Measurements from ENCODE around the gene THAP7. TPM values are rescaled to one million over a fixed set of nuclear protein-coding genes. Genes with fewer than 3 reads are reported as not detected.

THAP7 gene
- total RNA-seq, 4 donors from 2014 or later: 33.9 to 57.0 (median 37.4) TPM

- WGBS: 65% methylated on average over 13 of the region's 19 CpGs
- no peak for DNase-seq (ENCODE audit: low spot score in 2 of 2)
- Histone ChIP-seq H3K4me3 (no peak overlapping the region), H3K27me3 (no peaks in the 10 kb centered on the region), H3K9me3 (no peaks in the 10 kb centered on the region), H3K27ac (no peak overlapping the region), H3K4me1 (peaks cover 15% of the 10 kb centered on the region), H3K36me3 (no peaks in the 10 kb centered on the region)
- TF ChIP-seq CTCF (IDR thresholded peaks at IDR 0.05): no peak
- no peak for TF ChIP-seq POLR2A (IDR thresholded peaks at IDR 0.05)
- TF ChIP-seq POLR2AphosphoS5 (IDR thresholded peaks at IDR 0.05): no peak
- no peak for TF ChIP-seq EP300 (IDR thresholded peaks at IDR 0.05)
Observed at GRCh38 chr22:20967697-20968211, 34.2 kb downstream of the THAP7 start.

DNA sequence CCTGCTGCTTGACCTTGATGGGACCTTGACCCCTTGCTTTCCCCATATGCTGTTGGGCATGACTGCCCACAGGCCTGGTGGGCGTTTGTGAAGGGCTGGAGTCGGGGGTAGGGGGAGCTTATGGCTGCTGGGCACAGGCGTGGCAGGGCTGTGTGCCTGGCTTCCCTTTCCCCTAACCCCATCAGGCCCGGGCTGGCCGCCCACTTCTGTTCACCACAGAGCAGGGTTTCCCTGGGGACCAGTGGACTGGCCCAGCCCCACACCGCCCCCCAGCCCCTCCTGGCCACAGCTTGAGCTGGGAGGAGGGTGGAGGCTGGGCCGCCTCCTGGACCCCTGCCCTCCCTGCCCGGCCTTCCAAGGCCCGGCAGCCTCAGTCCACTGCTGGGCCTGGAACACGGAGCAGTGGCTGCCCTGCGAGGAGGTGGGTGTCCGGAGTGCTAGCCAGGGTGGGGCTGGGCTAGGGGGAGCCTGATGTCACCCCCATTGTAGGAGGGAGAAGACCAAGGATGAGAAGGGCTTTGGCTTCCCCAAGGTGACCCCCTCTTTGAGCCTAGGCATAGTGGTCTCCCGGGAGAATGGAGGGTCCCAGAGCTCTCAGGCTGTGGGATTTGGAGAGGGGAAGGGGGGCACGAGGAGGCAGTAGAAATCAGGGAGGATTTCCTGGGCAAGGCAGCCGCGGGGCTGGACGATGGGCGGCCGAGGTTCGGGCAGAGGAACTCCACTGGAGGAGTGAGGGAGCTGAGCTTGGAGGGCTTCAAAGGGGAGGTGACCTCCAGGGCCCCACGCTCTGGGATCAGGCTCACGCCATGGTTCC, 34.8 kb downstream of the THAP7 start, which contains the start of gene AIFM3:
TSS of gene AIFM3 (plus strand) at position 373 of the 814 bp plus-strand sequence. CDS start 690 bp downstream, outside the sequence.
- DNase-seq (ENCODE audit: low spot score in 2 of 2): no peak
- H3K9me3 ChIP-seq: no peaks in the 10 kb centered on the region
- H3K4me1 ChIP-seq: peaks cover 15% of the 10 kb centered on the region
- H3K36me3 ChIP-seq: no peaks in the 10 kb centered on the region
- no peaks in the 10 kb centered on the region for H3K27me3 ChIP-seq
- no peak within 1 kb of the TSS for H3K4me3 ChIP-seq
- 58% methylated on average over 11 of the region's 22 CpGs for WGBS
- H3K27ac ChIP-seq: no peak within 1 kb of the TSS
- TF ChIP-seq POLR2A (IDR thresholded peaks at IDR 0.05): no peak

DNA sequence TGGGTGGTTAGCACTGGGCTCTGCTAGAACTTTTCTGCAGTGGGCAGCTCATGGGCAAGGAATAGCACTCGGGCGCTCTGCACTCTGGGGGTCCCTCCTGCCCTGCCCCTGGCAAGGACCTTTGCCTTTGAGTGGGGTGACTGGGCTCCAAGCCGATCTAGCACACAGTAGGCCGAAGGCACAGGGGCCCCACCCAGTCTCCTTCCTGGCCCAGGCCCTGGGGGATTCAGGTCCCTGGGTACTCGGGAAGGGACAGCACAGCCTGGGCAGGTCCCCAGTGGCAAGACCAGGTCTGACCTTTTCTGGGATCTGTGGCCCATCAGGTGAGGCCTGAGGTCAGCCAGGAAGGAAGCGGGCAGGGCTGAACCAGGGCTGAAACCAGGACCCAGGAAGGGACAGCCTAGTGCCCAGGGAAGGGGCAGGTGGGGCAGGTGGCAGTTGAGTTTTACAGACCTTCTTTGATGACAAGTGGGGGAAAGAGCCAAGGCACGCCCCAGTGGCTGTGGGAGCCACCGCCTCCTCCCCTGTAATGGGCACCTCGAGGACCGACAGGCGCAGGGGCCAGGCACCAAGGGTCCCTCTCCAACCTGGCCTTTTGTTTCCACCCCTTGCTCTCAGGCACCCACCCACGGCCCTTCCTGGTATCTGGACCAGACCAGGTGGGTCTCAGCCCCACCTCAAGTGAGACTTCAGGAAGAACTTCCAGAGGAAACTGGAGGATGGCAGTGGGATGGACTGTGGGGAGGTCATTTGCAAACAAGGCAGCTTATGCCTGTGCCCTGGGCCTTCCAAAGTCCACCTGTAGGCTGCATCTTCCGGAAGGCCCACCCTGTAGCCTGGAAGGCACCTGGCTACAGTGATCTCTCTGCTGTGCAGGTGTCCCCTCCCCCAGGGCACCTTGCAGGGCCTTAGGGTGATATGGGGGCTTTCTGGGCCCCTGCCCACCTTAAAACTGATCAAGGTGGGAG, 35.7 kb downstream of the THAP7 start:
- TF ChIP-seq POLR2AphosphoS5 (IDR thresholded peaks at IDR 0.05) (no peak), CTCF (IDR thresholded peaks at IDR 0.05) (no peak)
- H3K4me1 ChIP-seq: peaks cover 18% of the 10 kb centered on the region
- no peak overlapping the region for H3K4me3 ChIP-seq
- WGBS: 91% methylated on average over 7 of the region's 13 CpGs
- no peak for DNase-seq (ENCODE audit: low spot score in 2 of 2)
- H3K36me3 ChIP-seq: no peaks in the 10 kb centered on the region
- H3K9me3 ChIP-seq: no peaks in the 10 kb centered on the region
- no peak overlapping the region for H3K27ac ChIP-seq
- no peaks in the 10 kb centered on the region for H3K27me3 ChIP-seq

DNA sequence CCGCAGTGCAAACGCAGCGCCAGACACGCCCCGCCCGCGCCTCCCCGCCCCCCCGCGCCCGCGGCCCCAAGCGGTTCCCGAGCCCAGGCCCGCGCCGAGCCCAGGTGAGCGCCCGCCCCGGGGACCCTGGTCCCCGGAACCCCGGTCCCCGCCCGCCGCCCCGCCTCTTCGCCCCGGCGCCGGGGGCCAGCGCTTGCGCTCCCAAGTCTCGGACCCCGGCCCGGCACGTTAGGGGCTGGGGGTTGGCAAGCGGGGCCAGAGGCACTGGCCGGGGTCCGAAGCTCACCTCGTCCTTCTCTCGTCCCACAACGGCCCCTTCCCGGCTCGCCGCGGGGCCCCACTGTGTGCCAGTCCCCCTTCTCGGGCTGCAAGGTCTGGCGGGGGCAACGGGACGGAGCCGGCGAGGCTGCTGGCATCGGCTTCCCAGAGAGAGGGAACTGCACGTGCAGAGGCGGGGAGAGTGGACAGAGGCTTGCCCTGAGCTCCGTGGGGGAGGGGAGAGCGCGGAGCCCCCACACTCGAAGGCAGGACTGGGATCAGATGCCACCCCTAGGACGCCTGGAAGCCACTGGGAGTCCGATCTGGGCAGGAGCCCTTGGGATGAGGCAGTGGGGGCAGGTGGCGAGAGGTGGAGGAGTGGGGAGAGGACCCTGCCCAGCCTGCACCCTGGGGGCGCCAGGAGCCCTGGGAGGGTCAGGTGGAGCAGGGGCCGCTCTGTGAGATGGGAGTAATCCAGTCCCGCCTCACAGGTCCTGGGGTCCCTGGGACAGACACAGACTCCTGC, 36.6 kb downstream of the THAP7 start:
- Histone ChIP-seq H3K36me3 (no peaks in the 10 kb centered on the region), H3K9me3 (no peaks in the 10 kb centered on the region), H3K4me3 (peak overlapping the region; percentile 45), H3K4me1 (peaks cover 18% of the 10 kb centered on the region), H3K27me3 (no peaks in the 10 kb centered on the region), H3K27ac (no peak overlapping the region)
- 0% methylated on average over 15 of the region's 65 CpGs for WGBS
- TF ChIP-seq POLR2AphosphoS5 (IDR thresholded peaks at IDR 0.05) (no peak), EP300 (IDR thresholded peaks at IDR 0.05) (no peak)
- DNase-seq (ENCODE audit: low spot score in 2 of 2): no peak

GRCh38 chr22:20964799-20965103, 37.2 kb downstream of the THAP7 start:
- 4% methylated on average over 6 of the region's 28 CpGs for WGBS
- DNase-seq (ENCODE audit: low spot score in 2 of 2): no peak
- Histone ChIP-seq H3K9me3 (no peaks in the 10 kb centered on the region), H3K4me1 (peaks cover 18% of the 10 kb centered on the region), H3K27ac (no peak overlapping the region), H3K4me3 (peak overlapping the region; percentile 45), H3K27me3 (no peaks in the 10 kb centered on the region), H3K36me3 (no peaks in the 10 kb centered on the region)
- no peak for TF ChIP-seq EP300 (IDR thresholded peaks at IDR 0.05)
- no peak for TF ChIP-seq CTCF (IDR thresholded peaks at IDR 0.05)
- TF ChIP-seq POLR2AphosphoS5 (IDR thresholded peaks at IDR 0.05): no peak
- no peak for TF ChIP-seq POLR2A (IDR thresholded peaks at IDR 0.05)

All from suprapubic skin (tissue), 4 donors.